OCI-LY7 (cell line): ENCODE results near the gene CHMP1B. TPM values are rescaled to one million over a fixed set of nuclear protein-coding genes. Genes with fewer than 3 reads are reported as not detected.

Experiments used
- total RNA-seq, 2 experiments: library from RNA; depleted of rRNA in 1 of 2; stranded (reverse); fragments of >200 nt in 1 of 2; shearing (Covaris generic) in 1 of 2; gene quantifications; 2 replicates each; pipeline ENCODE4 v1.2.3, GENCODE V29; 2014 to 2022

CHMP1B gene
- total RNA-seq, 2 experiments from 2014 or later, result 24.2 to 29.3 TPM

Other genes with a start within 250 kb of the CHMP1B start
- not detected in 2 replicates for gene SLC35G4, start 241.8 kb upstream of the CHMP1B start, total RNA-seq (2014; rRNA removed; shearing (Covaris generic))
- not detected in 2 replicates for gene SLC35G4, start 241.8 kb upstream of the CHMP1B start, total RNA-seq (2022)
- 0.03 TPM in 2 replicates for gene GNAL, start 162.1 kb upstream of the CHMP1B start, total RNA-seq (2014; rRNA removed; shearing (Covaris generic))
- gene GNAL, start 162.1 kb upstream of the CHMP1B start, total RNA-seq (2022), result 0.25 and 0.28 TPM in 2 replicates
- 26.5 and 32.5 TPM in 2 replicates for gene MPPE1, start 56.9 kb downstream of the CHMP1B start, total RNA-seq (2014; rRNA removed; shearing (Covaris generic))
- gene MPPE1, start 56.9 kb downstream of the CHMP1B start, total RNA-seq (2022), result 40.1 and 53.0 TPM in 2 replicates
- gene IMPA2, start 130.1 kb downstream of the CHMP1B start, total RNA-seq (2014; rRNA removed; shearing (Covaris generic)), result 35.0 and 59.0 TPM in 2 replicates
- 51.9 and 55.8 TPM in 2 replicates for gene IMPA2, start 130.1 kb downstream of the CHMP1B start, total RNA-seq (2022)
- gene ANKRD62, start 242.4 kb downstream of the CHMP1B start, total RNA-seq (2014; rRNA removed; shearing (Covaris generic)), result 4.1 and 5.4 TPM in 2 replicates
- 7.1 and 7.3 TPM in 2 replicates for gene ANKRD62, start 242.4 kb downstream of the CHMP1B start, total RNA-seq (2022)